ENCODE results near the gene ZMYND8. TPM values are rescaled to one million over a fixed set of nuclear protein-coding genes. Genes with fewer than 3 reads are reported as not detected.
A peak's percentile ranks its signal among the peaks of the same experiment; 100 is the strongest.

The ZMYND8 gene
- total RNA-seq, 1 donor from 2014 or later: 57.6 TPM

DNA sequence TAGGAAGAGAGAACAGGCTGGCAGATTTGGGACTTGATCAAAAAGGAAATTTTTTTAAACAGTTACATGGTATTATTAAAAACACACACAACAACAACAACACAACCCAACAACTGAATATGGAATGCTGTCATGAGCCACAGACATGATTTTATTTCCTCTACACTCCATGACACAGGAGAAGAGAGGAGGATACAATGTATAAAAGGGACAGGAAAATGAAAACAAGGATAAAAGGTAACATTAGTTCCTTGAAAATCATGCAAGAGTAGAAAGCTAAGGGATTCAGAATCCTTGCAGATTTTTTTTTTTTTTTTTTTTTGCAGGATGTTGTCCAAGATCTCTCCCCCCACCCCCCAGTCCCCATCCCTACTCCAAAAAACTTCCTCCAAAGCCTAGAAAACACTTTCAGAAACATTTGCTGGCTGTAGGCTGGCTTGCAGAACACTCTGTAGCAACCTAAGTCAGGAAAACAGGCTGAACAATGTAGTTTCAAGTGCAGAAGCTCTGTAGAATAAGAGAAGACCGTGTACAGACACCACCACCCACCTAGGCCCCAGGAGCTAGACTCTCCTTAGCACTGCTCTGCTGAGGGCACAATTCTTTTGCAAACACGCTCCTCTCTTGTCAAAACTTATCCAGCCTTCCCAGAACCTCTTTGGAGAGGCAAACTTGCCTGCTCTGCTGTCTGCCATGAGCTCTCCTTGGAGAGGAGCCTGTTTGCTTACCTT, 845 bp downstream of the ZMYND8 start:
- intact Hi-C loops (cut with DNase I): no loop called here

DNA sequence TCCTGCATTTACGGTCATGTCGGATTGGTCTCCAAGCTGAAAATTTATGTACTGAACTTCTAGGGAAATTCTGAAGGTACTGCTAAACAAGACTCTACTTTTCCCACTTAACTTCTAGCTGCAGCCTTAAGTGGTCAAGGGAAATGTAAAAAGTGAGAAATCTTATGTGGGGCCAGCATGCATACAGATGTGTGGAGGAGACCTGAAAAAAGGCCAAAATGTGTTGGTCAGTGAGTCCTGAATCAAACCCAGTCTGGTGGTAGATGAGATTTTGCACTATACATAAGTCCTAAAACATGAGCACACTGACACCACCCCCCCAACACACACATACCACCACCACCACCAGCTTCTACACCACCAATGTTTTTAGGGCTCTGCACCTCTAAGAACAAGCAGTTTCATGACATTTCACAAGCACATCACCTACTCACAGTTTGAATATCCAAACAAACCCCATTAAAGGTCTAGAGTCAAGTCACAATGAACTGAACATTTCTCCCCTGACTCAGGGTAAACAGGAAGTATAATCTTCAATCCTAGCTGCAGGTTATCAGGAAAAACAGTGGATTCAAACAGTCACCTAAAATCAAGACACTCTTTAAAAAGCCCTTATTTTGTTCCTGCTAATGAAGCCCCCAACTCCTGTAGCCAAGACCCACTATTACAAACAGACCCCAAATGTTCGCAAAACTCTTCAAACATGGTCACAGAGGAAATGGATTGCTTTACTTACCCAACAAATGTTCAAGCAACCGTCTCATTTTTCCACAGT, 1.6 kb downstream of the ZMYND8 start:
- no peak for ATAC-seq
- Histone ChIP-seq H3K27me3 (ENCODE audit: low read depth) (no peaks in the 10 kb centered on the region), H3K9me3 (no peaks in the 10 kb centered on the region), H3K36me3 (no peaks in the 10 kb centered on the region), H3K27ac (peak overlapping the region; percentile 99), H3K4me3 (peak overlapping the region; percentile 43), H3K4me1 (peaks cover 100% of the 10 kb centered on the region)
- TF ChIP-seq, protein P1, sequence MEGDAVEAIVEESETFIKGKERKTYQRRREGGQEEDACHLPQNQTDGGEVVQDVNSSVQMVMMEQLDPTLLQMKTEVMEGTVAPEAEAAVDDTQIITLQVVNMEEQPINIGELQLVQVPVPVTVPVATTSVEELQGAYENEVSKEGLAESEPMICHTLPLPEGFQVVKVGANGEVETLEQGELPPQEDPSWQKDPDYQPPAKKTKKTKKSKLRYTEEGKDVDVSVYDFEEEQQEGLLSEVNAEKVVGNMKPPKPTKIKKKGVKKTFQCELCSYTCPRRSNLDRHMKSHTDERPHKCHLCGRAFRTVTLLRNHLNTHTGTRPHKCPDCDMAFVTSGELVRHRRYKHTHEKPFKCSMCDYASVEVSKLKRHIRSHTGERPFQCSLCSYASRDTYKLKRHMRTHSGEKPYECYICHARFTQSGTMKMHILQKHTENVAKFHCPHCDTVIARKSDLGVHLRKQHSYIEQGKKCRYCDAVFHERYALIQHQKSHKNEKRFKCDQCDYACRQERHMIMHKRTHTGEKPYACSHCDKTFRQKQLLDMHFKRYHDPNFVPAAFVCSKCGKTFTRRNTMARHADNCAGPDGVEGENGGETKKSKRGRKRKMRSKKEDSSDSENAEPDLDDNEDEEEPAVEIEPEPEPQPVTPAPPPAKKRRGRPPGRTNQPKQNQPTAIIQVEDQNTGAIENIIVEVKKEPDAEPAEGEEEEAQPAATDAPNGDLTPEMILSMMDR (IDR thresholded peaks at IDR 0.05): no peak
- intact Hi-C loops (cut with DNase I): no loop called here
- DNase-seq: no peak

More for the DNA sequence above, 845 bp downstream of the ZMYND8 start:
- ATAC-seq (no peak), DNase-seq (peak; percentile 13)
- TF ChIP-seq, protein P1 (IDR thresholded peaks at IDR 0.05): no peak
- Histone ChIP-seq H3K4me1 (peaks cover 100% of the 10 kb centered on the region), H3K36me3 (no peaks in the 10 kb centered on the region), H3K9me3 (no peaks in the 10 kb centered on the region), H3K27me3 (ENCODE audit: low read depth) (no peaks in the 10 kb centered on the region), H3K4me3 (peak overlapping the region; percentile 43), H3K27ac (peak overlapping the region; percentile 99)

DNA sequence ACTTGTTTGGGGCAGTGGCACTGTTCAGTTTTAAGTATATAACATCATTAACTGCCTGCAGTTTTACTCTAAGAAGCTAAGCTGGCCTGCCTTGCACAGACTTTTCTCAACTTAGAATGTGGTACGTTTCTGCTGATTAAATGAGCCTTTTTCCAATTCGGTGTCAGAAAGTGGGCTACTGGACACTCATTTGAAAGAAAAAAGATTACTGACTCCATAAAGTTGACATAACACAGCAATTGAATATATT, 2.1 kb downstream of the ZMYND8 start:
- Histone ChIP-seq H3K36me3 (no peaks in the 10 kb centered on the region), H3K27ac (peak overlapping the region; percentile 99), H3K9me3 (no peaks in the 10 kb centered on the region), H3K4me3 (peak overlapping the region; percentile 43), H3K27me3 (ENCODE audit: low read depth) (no peaks in the 10 kb centered on the region), H3K4me1 (peaks cover 100% of the 10 kb centered on the region)
- intact Hi-C loops (cut with DNase I): no loop called here
- TF ChIP-seq, protein P1 (IDR thresholded peaks at IDR 0.05): no peak
- DNase-seq (no peak), ATAC-seq (no peak)

DNA sequence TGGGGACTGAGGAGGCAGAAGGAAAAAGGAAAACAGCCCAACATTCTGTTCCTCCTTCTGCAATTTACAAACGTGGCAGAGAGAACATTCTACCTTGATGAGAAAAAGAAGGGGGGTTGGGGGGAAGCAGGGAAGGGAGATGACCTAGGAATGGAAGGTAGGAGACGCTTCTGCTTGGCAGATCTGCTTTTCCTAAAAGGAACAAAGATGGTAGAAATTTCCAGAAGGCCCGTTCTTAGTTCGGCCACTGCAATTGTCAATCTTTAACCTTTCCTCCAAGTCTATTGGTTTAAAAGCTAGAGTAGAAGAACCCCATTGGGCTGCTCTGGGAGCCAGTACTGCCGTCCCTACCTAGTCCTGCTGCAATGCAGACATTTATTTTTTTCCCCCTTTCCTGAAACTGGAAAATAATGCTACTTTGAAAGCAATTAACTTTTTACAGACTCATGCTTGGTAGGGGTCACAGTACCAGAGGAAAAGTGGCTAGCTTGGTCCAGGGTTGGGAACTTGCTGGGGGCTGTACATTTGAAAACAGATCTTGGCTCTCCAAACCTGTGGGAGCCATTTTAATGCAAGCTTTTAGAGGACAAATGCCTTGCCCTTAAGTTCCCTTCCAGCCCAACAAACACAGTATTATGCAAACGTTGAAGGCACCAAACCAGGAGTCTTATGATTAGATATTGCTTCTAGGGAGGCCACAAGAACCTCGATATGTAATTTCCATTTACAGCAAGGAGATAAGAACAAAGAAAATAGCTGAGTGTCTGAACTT, 2.6 kb downstream of the ZMYND8 start:
- Histone ChIP-seq H3K4me3 (peak overlapping the region; percentile 43), H3K36me3 (no peaks in the 10 kb centered on the region), H3K27me3 (ENCODE audit: low read depth) (no peaks in the 10 kb centered on the region), H3K9me3 (no peaks in the 10 kb centered on the region), H3K4me1 (peaks cover 100% of the 10 kb centered on the region), H3K27ac (peak overlapping the region; percentile 99)
- DNase-seq (peak; percentile 2), ATAC-seq (no peak)
- intact Hi-C loops (cut with DNase I): no loop called here
- TF ChIP-seq, protein P1 (IDR thresholded peaks at IDR 0.05): no peak

DNA sequence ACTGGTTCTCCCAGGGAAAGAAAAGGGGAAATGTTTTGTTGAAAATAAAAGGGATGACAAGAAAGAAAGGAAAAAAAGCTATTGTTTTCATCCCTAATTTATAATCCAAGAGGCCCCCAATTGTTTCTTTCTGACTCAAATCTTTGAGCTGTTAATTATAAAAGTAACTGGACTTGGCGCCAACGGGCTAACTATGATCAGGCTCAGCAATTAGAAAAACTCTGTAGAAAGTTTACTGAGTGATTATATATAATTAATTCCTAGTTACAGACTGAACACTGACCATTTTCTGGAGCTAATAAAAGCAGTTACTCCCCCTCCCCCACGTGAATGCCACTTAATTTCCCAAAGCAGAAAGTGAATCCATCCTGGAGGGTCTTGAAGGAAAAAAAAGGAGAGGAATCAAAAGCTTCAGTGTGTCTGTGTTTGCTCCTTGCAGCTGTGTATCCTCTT, 3.2 kb downstream of the ZMYND8 start:
- intact Hi-C loops (cut with DNase I): no loop called here
- no peaks in the 10 kb centered on the region for H3K36me3 ChIP-seq
- DNase-seq (no peak), ATAC-seq (no peak)
- H3K4me1 ChIP-seq: peaks cover 100% of the 10 kb centered on the region
- TF ChIP-seq, protein P1 (IDR thresholded peaks at IDR 0.05): no peak
- H3K4me3 ChIP-seq: peak overlapping the region; percentile 43
- H3K27ac ChIP-seq: peak overlapping the region; percentile 99
- no peaks in the 10 kb centered on the region for H3K27me3 ChIP-seq (ENCODE audit: low read depth)
- no peaks in the 10 kb centered on the region for H3K9me3 ChIP-seq
